NCI-H226 (cell line): ENCODE measurements around the gene SEC31A.
"Not testable (repeated sequence)": the region's sequence is repeated elsewhere in the genome, so short reads cannot be mapped to it uniquely, and the experiment has no call there.

ENCODE experiments used
- DNase-seq: peaks from one replicate; pipeline ENCODE4 v3.0.0-alpha.2; 2015

The SEC31A gene

DNA sequence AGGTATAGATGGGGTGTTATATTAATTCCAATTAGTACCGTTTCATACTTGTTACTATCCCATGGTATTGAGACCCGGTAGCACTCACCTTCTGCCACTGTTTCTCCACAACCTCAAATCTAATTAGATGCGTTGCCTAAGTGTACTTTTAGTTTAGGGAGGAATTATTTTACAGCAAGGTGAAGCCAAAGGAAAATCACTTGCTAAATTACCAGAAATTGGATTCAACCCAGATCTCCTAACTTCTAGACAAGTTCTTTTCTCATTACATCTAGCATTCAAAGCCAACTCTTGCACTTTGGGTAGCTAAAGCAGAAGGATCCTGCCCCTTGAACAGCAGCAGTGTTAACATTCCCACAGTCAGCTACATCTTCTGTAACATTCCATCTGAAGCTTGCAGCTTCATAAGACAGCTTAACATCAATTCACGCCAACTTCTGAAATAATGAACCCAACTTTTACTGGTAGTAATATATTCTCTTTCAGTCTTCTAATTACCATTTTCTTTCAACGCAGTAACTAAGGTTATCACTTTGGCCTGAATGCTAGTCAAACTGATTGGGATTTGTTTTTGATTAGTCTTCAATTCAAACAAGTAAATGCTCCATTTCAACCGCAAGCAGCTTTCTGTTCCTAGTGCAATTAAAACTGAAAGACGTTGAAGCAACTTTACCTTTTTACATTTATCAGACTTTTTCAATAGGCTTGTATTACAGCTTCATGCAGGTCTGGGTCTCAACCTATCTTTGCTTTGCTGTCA is 934 bp upstream of the SEC31A start:
- no peak for DNase-seq

DNA sequence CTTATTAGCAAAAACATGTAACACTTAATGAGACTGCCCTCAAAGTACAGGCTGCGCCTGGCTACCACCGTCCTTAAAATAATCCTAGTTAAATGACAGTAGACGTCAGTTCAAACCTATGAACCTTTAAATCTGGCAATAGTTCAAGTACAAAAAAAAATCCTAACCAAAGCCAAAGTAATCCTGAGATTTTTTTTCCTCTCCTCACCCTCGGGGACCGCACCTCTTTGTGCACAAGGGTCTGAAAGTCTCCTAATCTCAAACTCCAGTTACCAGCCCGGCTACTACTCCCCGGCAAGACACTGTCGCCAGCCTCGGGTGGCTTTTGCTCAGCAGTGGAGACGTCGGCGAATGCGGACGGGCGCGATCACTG is 439 bp downstream of the SEC31A start:
- DNase-seq: no peak

DNA sequence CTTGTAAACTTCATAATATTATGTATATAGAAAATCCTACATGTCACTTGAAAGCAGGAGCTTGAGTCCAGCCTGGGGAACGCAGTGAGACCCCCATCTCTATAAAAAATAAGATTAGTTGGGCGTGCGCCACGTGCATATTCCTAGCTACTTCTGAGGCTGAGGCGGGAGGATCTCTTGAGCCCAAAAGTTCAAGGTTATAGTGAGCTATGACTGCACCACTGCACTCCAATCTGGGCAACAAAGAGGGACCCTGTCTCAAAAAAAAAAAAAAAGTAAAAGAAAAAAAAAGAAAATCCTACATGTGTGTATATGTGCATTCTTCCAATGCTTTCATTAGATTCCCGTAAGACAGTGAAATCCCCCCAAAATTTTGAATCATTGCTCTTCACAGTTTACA is 1.7 kb downstream of the SEC31A start:
- DNase-seq: no peak

GRCh38 chr4:82886147-82886942 is 4.6 kb downstream of the SEC31A start:
- DNase-seq: no peak

- DNase-seq: no peak
Observed at GRCh38 chr4:82885410-82885809, 5.5 kb downstream of the SEC31A start.

- no peak for DNase-seq
Observed at GRCh38 chr4:82868572-82868971, 22.4 kb downstream of the SEC31A start.

DNA sequence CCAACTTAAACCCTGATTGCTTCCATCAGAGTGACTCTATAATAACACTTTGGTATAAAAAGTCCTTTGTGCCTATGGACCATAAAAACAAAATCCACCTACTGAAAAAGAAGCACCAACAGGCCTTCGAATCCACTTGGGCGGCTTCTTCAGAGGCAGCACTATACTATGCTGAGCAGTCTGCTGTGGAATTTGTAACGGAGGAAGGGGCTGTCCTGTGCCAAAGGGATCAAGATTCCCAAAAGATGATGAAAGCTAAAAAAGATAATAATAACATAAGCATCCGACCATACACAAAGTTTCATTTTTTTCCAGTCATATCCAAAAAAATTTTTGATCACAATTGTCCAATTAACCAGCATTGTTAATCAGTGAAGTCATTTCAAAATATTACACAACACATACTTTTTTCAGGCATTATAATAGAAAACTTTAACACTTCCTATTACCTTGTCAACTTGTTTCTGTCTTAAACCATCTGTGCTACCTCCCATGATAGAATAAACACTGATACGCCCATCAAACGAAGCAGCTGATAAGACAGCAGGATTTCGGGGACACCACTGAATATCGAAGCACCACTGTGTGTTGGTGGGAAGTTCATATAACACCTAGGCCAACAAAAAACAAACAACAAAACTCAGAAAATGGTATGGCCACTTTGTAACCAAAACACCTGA is 24.1 kb downstream of the SEC31A start:
- no peak for DNase-seq

DNA sequence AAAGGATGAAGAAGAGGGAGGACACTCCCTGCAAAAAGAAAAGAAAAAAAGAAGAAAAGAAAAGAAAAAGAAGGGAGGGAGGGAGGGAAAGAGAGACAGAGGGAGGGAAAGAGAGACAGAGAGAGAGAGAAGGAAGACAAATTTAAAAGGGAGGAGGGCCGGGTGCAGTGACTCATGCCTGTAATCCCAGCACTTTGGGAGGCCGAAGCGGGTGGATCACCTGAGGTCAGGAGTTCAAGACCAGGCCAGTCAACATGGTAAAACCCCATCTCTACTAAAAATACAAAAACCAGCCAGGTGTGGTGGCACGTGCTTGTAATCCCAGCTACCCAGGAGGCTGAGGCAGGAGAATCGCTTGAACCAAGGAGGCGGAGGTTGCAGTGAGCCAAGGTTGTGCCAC is 24.9 kb downstream of the SEC31A start:
- DNase-seq: peak; percentile 28

DNA sequence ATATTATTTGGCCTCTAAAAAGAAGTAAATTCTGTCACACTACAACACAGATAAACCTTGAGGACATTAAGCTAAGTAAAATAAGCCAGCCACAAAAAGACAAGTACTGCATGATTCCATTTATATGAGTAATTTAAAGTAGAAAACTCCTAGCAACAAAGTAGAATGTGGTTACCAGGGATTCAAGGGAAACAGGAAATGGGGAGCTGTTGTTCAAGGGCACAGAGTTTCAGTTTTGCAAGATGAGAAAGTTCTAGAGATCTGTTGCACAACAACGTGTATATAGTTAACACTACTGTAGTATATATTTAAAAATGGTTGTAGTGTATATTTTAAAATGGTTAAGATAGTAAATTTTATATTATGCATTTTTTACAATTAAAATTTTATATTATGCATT is 25.4 kb downstream of the SEC31A start:
- peak; percentile 82 for DNase-seq

GRCh38 chr4:82864336-82864979 is 26.5 kb downstream of the SEC31A start:
- DNase-seq: no peak

- DNase-seq: no peak
Observed at GRCh38 chr4:82861529-82861928, 29.4 kb downstream of the SEC31A start.

DNA sequence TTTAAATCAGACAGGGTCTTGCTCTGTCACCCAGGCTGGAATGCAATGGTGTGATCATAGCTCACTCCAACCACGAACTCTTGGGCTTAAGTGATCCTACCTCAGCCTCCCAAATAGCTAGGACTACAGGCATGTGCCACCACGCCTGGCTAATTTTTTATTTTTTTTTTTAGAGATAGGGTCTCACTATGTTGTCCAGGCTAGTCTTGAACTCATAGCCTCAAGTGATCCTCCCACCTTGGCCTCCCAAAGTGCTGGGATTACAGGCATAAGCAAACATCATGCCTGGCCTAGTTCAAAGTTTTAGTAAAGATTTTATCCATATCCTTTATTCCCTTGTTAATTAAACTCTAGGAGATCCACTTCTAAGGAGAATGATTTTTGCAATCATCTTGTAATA is 30.5 kb downstream of the SEC31A start:
- not testable (repeated sequence) for DNase-seq

GRCh38 chr4:82852751-82853285 is 38.1 kb downstream of the SEC31A start:
- DNase-seq: no peak

DNA sequence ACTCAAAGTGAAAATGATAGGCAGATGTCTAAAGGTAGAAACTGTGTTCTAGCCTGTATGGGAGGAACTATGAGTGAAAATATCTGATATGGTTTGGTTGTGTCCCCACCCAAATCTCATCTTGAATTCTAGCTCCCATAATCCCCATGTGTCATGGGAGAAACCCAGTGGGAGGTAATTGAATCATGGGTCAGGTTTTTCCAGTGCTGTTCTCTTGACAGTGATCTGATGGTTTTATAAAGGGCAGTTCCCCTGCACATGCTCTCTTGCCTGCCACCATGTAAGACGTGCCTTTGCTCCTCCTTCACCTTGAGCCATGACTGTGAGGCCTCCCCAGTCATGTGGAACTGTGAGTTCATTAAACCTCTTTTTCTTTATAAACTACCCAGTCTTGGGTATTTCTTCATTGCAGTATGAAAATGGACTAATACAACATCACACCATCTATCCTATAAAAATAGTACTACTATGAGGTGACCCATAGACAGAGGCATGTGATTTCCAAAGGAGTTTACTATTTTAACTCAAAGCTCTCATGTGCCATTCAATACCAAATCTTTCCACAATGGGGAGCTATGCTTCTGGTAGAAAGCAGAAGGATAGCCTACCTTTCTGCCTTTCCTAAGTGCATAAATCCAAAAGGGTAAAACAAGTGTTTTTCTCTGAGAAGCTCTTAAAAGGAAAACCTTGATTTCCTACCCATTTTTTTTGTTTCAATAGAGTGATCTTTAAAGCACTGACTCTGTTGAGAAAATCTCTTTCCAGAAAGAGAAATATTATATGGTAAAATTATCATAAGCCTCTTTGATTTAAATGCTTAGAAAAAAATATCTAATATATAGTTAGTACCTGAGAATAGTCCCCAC is 38.8 kb downstream of the SEC31A start:
- DNase-seq: no peak

GRCh38 chr4:82851318-82851717 is 39.6 kb downstream of the SEC31A start:
- no peak for DNase-seq

- DNase-seq: no peak
Observed at GRCh38 chr4:82850684-82851083, 40.3 kb downstream of the SEC31A start.

GRCh38 chr4:82848706-82849105 is 42.2 kb downstream of the SEC31A start:
- no peak for DNase-seq

GRCh38 chr4:82842593-82842992 is 48.4 kb downstream of the SEC31A start:
- DNase-seq: no peak

GRCh38 chr4:82839624-82840023 is 51.3 kb downstream of the SEC31A start:
- DNase-seq: no peak

- DNase-seq: peak; percentile 74
Observed at GRCh38 chr4:82833696-82834313, 57.1 kb downstream of the SEC31A start.

DNA sequence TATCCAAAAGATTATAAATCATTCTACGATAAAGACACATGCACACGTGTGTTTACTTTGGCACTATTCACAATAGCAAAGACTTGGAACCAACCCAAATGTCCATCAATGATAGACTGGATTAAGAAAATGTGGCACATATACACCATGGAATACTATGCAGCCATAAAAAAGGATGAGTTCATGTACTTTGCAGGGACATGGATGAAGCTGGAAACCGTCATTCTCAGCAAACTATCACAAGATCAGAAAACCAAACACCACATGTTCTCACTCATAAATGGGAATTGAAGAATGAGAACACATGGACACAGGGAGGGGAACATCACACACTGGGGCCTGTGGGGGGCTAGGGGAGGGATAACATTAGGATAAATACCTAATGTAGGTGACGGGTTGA is 57.9 kb downstream of the SEC31A start:
- not testable (repeated sequence) for DNase-seq

DNA sequence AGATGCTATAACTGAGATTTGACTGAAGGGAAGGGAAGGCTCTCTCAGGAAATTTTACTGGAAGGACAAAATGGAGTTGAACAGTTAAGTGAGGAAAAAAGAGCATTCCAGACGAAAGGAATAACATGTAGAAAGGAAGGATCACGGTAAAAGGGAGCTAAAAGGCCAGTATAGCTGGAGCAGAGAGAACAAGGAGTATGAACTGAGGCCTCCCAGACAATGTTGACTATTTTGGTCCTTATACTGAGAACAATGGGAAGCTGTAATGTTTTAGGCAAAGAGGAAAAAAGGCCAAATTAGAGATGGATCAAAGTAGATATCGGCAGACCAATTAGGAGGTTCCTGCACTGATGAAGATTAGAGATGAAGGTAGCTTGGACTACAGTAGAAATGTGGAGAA is 65.5 kb downstream of the SEC31A start:
- DNase-seq: no peak
